Left forelimb (tissue), 1 donor: ENCODE results near the gene PCGF3.
A peak's percentile ranks its signal among the peaks of the same experiment; 100 is the strongest.
"Not testable (repeated sequence)": the region's sequence is repeated elsewhere in the genome, so short reads cannot be mapped to it uniquely, and the experiment has no call there.

Source experiments
- DNase-seq: peaks from one replicate; pipeline ENCODE4 v3.0.0-alpha.2; 2018; ENCODE audit warnings: low spot score

The PCGF3 gene

GRCh38 chr4:797066-797465, 91.4 kb downstream of the PCGF3 start:
- DNase-seq: no peak

GRCh38 chr4:801436-802124, 95.9 kb downstream of the PCGF3 start:
- no peak for DNase-seq

GRCh38 chr4:803884-804283, 98.3 kb downstream of the PCGF3 start:
- DNase-seq: no peak

GRCh38 chr4:804804-805203, 99.2 kb downstream of the PCGF3 start:
- peak; percentile 42 for DNase-seq

- DNase-seq: not testable (repeated sequence)
Measured at GRCh38 chr4:806979-807378, 101.3 kb downstream of the PCGF3 start.

- DNase-seq: no peak
Measured at GRCh38 chr4:807792-808191, 102.2 kb downstream of the PCGF3 start.

GRCh38 chr4:808860-809570, 103.4 kb downstream of the PCGF3 start:
- peak; percentile 30 for DNase-seq

GRCh38 chr4:813900-814299, 108.3 kb downstream of the PCGF3 start:
- DNase-seq: no peak

GRCh38 chr4:814312-814850, 108.7 kb downstream of the PCGF3 start:
- no peak for DNase-seq

GRCh38 chr4:815464-816146, 110.0 kb downstream of the PCGF3 start:
- no peak for DNase-seq

- peak; percentile 46 for DNase-seq
Measured at GRCh38 chr4:818106-818921, 112.7 kb downstream of the PCGF3 start.

- DNase-seq: no peak
Measured at GRCh38 chr4:819401-820229, 114.0 kb downstream of the PCGF3 start.
